T-helper 2 cell treated with Interferon-gamma antibody and Interleukin-4, amounts not matched to agents 5 μg/mL and 100 μg/mL, for 36 hours (primary cell): Measurements from ENCODE around the gene ZFR2.
A peak's percentile ranks its signal among the peaks of the same experiment; 100 is the strongest.
"Not testable (repeated sequence)": the region's sequence is repeated elsewhere in the genome, so short reads cannot be mapped to it uniquely, and the experiment has no call there.

Source experiments
- DNase-seq: peaks from one replicate; pipeline ENCODE4 v3.0.0; 2021; ENCODE audit warnings: low spot score
- H3K27ac Mint-ChIP-seq: one replicate; pipeline ENCODE4 v1.8.0; 2021; ENCODE audit warnings: mild to moderate bottlenecking, mixed read lengths
- H3K27me3 Mint-ChIP-seq: one replicate; pipeline ENCODE4 v1.8.0; 2021; ENCODE audit warnings: low read depth, mixed read lengths
- H3K36me3 Mint-ChIP-seq: one replicate; pipeline ENCODE4 v1.8.0; 2021; ENCODE audit warnings: low read depth, mixed read lengths
- H3K4me1 Mint-ChIP-seq: one replicate; pipeline ENCODE4 v1.8.0; 2021; ENCODE audit warnings: low read depth, mixed read lengths
- H3K4me3 Mint-ChIP-seq: one replicate; pipeline ENCODE4 v1.8.0; 2022; ENCODE audit warnings: mild to moderate bottlenecking, moderate library complexity, mixed read lengths
- H3K9me3 Mint-ChIP-seq: one replicate; pipeline ENCODE4 v1.8.0; 2021; ENCODE audit warnings: mixed read lengths

The ZFR2 gene

DNA sequence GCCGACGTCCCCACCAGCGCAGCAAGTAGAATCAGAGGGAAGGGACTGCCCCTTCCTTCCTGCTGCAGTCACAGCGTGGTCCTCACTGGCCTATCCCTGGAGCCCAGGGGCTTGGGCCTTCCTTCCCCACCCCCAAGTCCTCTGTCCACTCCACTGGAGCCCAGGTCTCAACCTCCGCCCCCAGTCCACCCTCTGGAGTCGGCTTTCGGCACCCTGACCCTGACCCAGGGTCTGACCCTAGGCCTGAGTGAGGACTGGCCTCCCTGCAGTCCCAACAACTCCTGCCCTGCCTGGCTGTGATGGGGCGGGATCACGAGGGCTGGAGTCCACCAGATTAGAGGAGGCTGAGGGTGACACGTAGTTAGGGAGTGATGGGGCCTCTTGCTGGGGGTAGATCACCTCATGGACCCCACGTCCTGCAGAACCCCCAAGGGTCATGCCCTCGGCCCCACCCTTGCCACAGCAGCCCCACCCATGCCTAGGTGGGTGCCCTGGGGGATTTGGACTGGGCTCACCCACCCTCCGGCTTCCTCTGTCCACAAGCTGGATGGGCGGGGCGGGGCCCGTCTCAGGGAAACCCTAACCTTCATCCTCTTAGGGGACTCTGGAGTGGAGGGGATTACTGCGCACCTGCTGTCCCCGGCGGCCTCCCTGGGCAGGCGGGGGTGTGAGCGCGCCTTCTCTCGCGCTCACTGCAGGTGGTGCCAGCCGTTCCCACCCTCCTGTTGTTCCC, 100.7 kb downstream of the ZFR2 start:
- Mint-ChIP-seq H3K27ac (no peak overlapping the region), H3K4me3 (no peak overlapping the region), H3K9me3 (no peaks in the 10 kb centered on the region), H3K27me3 (no peaks in the 10 kb centered on the region), H3K36me3 (peaks cover 18% of the 10 kb centered on the region), H3K4me1 (peaks cover 8% of the 10 kb centered on the region)
- no peak for DNase-seq

- Mint-ChIP-seq H3K9me3 (no peaks in the 10 kb centered on the region), H3K4me1 (peaks cover 16% of the 10 kb centered on the region), H3K4me3 (no peak overlapping the region), H3K27me3 (peaks cover 3% of the 10 kb centered on the region), H3K36me3 (peaks cover 22% of the 10 kb centered on the region), H3K27ac (no peak overlapping the region)
- no peak for DNase-seq
Measured at GRCh38 chr19:3767050-3767449, 101.8 kb downstream of the ZFR2 start.

- Mint-ChIP-seq H3K9me3 (no peaks in the 10 kb centered on the region), H3K36me3 (peaks cover 22% of the 10 kb centered on the region), H3K27me3 (peaks cover 3% of the 10 kb centered on the region), H3K27ac (peak overlapping the region; percentile 80), H3K4me1 (peaks cover 21% of the 10 kb centered on the region), H3K4me3 (peak overlapping the region; percentile 29)
- no peak for DNase-seq
Measured at GRCh38 chr19:3766520-3766919, 102.3 kb downstream of the ZFR2 start.

DNA sequence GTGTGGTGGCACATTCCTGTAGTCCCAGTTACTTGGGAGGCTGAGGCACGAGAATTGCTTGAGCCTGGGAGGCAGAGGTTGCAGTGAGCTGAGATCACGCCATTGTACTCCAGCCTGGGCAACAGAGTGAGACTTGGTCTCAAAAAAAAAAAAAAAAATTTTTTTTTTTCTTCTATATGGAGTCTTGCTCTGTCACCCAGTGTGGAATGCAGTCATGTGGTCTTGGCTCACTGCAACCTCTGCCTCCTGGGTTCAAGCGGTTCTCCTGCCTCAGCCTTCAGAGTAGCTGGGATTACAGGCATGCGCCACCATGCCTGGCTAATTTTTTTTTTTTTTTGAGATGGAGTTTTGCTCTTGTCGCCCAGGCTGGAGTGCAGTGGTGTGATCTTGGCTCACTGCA, 103.1 kb downstream of the ZFR2 start:
- peaks cover 24% of the 10 kb centered on the region for H3K4me1 Mint-ChIP-seq
- H3K27ac Mint-ChIP-seq, DNase-seq, H3K4me3 Mint-ChIP-seq, H3K27me3 Mint-ChIP-seq, H3K9me3 Mint-ChIP-seq: not testable (repeated sequence)
- peaks cover 27% of the 10 kb centered on the region for H3K36me3 Mint-ChIP-seq

- peaks cover 24% of the 10 kb centered on the region for H3K4me1 Mint-ChIP-seq
- peaks cover 3% of the 10 kb centered on the region for H3K27me3 Mint-ChIP-seq
- H3K9me3 Mint-ChIP-seq, result no peaks in the 10 kb centered on the region
- no peak for DNase-seq
- H3K4me3 Mint-ChIP-seq, result no peak overlapping the region
- H3K36me3 Mint-ChIP-seq, result peaks cover 27% of the 10 kb centered on the region
- H3K27ac Mint-ChIP-seq, result no peak overlapping the region
Measured at GRCh38 chr19:3765121-3765520, 103.7 kb downstream of the ZFR2 start.

GRCh38 chr19:3762501-3763459, 106.1 kb downstream of the ZFR2 start, which contains the start of gene MRPL54:
Gene MRPL54 (plus strand): TSS chr19:3762682. CDS start chr19:3762701, 19 bp downstream.
- DNase-seq, result peak; percentile 100
- Mint-ChIP-seq H3K27ac (peak within 1 kb of the TSS; percentile 100), H3K4me1 (peaks cover 24% of the 10 kb centered on the region), H3K36me3 (peaks cover 26% of the 10 kb centered on the region), H3K4me3 (peak within 1 kb of the TSS; percentile 99), H3K27me3 (peaks cover 3% of the 10 kb centered on the region), H3K9me3 (no peaks in the 10 kb centered on the region)

- peaks cover 3% of the 10 kb centered on the region for H3K27me3 Mint-ChIP-seq
- no peaks in the 10 kb centered on the region for H3K9me3 Mint-ChIP-seq
- H3K4me1 Mint-ChIP-seq, result peaks cover 24% of the 10 kb centered on the region
- DNase-seq, result no peak
- H3K4me3 Mint-ChIP-seq, result peak overlapping the region; percentile 99
- H3K27ac Mint-ChIP-seq, result peak overlapping the region; percentile 100
- peaks cover 23% of the 10 kb centered on the region for H3K36me3 Mint-ChIP-seq
Measured at GRCh38 chr19:3762130-3762473, 106.7 kb downstream of the ZFR2 start.

DNA sequence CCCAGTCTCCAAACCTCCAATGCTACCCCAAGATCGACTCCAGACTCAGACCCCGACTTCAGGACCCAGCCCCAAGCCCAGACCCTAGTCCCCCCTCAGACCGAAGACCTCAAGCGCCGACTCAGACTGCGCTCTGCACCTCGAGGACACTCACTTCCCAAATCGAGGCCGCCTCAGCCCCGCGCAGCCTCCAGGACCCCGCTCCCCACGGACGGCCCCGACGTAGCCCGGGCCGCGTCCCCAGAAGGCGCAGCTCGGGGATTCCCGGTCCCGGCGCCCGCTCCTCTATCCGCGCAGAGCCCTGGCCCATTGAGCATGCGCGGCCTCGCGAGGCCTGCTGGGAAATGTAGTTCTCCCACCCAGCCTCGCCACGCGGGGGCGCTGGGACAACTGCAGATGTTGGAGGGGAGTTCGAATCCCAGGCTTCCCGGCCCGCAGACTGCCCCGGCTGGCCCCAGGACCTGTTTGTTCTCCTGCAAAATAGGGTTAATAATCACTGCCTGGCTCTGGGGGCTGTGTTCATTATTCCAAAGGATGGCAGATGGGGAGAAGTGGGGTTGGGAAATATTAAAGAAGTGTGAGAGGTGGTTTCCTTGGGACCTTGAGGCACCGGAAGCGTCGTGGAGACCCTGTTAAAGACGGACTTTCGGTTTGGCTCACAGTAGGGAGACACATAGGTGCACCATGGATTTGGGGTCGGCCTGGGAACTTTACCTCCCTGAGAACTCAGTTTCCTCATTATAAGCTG, 107.3 kb downstream of the ZFR2 start, which contains the start of gene APBA3:
APBA3 (minus strand) TSS at position 311 of the 748 bp plus-strand sequence. CDS start 1,428 bp downstream, outside the sequence.
- H3K36me3 Mint-ChIP-seq, result peaks cover 20% of the 10 kb centered on the region

DNA sequence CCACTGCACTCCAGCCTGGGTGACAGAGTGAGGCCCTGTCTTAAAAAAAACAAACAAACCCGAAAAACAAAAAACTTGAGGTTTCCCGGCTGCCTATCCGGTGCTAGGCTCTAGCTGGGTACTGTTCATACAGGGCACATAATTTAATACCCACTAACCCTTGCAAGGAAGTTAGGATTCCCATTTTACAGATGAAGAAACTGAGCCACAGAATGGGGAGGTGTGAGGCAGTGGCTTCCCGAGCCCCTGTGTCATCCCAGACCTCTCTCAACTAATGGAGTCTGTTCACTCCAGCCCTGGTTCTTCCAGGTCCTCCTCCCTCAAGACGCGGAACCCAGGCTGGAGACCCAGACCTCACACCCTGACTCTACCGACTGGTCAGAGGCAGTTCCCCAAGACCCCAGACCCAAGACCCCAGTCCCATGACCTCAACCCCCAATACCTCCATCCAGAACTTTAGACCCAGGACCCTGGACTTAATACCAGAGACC, 107.9 kb downstream of the ZFR2 start:
- H3K27ac Mint-ChIP-seq, result peak overlapping the region; percentile 95
- H3K4me1 Mint-ChIP-seq, result peaks cover 17% of the 10 kb centered on the region
- H3K9me3 Mint-ChIP-seq, result no peaks in the 10 kb centered on the region
- H3K36me3 Mint-ChIP-seq, result peaks cover 16% of the 10 kb centered on the region
- H3K4me3 Mint-ChIP-seq, result peak overlapping the region; percentile 99
- no peak for DNase-seq
- H3K27me3 Mint-ChIP-seq, result peaks cover 3% of the 10 kb centered on the region

More for the DNA sequence above, 107.3 kb downstream of the ZFR2 start, which contains the start of gene APBA3:
- H3K27me3 Mint-ChIP-seq, result peaks cover 3% of the 10 kb centered on the region
- peak within 1 kb of the TSS; percentile 100 for H3K27ac Mint-ChIP-seq
- H3K4me3 Mint-ChIP-seq, result peak within 1 kb of the TSS; percentile 99
- no peaks in the 10 kb centered on the region for H3K9me3 Mint-ChIP-seq
- H3K4me1 Mint-ChIP-seq, result peaks cover 21% of the 10 kb centered on the region
- peak; percentile 95 for DNase-seq

- Mint-ChIP-seq H3K36me3 (peaks cover 22% of the 10 kb centered on the region), H3K9me3 (no peaks in the 10 kb centered on the region), H3K27ac (peak overlapping the region; percentile 20), H3K4me3 (peak overlapping the region; percentile 99), H3K27me3 (peaks cover 3% of the 10 kb centered on the region), H3K4me1 (peaks cover 23% of the 10 kb centered on the region)
- DNase-seq, result no peak
Measured at GRCh38 chr19:3759482-3760254, 109.2 kb downstream of the ZFR2 start.

GRCh38 chr19:3758297-3758696, 110.5 kb downstream of the ZFR2 start:
- not testable (repeated sequence) for H3K9me3 Mint-ChIP-seq, H3K27ac Mint-ChIP-seq, H3K27me3 Mint-ChIP-seq, H3K4me3 Mint-ChIP-seq, DNase-seq
- H3K4me1 Mint-ChIP-seq, result peaks cover 22% of the 10 kb centered on the region
- peaks cover 24% of the 10 kb centered on the region for H3K36me3 Mint-ChIP-seq

DNA sequence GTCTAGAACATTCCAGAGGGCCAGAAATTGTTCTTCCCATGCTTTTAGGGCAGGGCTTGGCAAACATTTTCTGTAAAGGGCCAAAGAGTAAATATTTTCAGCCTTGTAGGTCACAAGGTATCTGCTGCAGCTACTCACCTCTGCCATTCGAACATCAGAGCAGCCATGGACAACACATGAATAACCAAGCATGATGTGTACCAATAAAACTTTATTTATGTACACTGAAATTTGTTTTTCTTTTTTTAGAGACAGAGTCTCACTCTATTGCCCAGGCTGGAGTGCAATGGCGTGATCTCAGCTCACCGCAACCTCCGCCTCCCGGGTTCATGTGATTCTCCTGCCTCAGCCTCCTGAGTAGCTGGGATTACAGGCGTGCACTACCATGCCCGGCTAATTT, 111.1 kb downstream of the ZFR2 start:
- not testable (repeated sequence) for H3K4me3 Mint-ChIP-seq, H3K9me3 Mint-ChIP-seq, DNase-seq, H3K27me3 Mint-ChIP-seq, H3K27ac Mint-ChIP-seq
- Mint-ChIP-seq H3K4me1 (peaks cover 16% of the 10 kb centered on the region), H3K36me3 (peaks cover 19% of the 10 kb centered on the region)
